H9 (cell line): Measurements from ENCODE around the gene AGGF1. TPM values are rescaled to one million over a fixed set of nuclear protein-coding genes. Genes with fewer than 3 reads are reported as not detected.

ENCODE experiments used
- DNase-seq: peaks from one replicate; pipeline ENCODE4 v3.0.0-alpha.2; 2017
- H2AFZ ChIP-seq: one replicate; pipeline ENCODE4 v1.6.1; 2013; ENCODE audit warnings: mild to moderate bottlenecking, low read length, control low read depth, moderate library complexity
- H2AK5ac ChIP-seq: 2 replicates; pipeline ENCODE4 v1.6.1; 2013; ENCODE audit warnings: low read length, control low read depth, mixed read lengths; ENCODE audit not compliant: insufficient read length
- H2BK120ac ChIP-seq: one replicate; pipeline ENCODE4 v1.6.1; 2013; ENCODE audit warnings: low read depth, mild to moderate bottlenecking, low read length, control low read depth, inconsistent platforms; ENCODE audit not compliant: poor library complexity, severe bottlenecking
- H2BK12ac ChIP-seq: 2 replicates; pipeline ENCODE4 v1.6.1; 2013; ENCODE audit warnings: low read length, control low read depth, mixed read lengths, low read depth; ENCODE audit not compliant: insufficient read length
- H2BK15ac ChIP-seq: 2 replicates; pipeline ENCODE4 v1.6.1; 2013; ENCODE audit warnings: low read depth, low read length, control low read depth
- H2BK20ac ChIP-seq: one replicate; pipeline ENCODE4 v1.6.1; 2013; ENCODE audit warnings: low read depth, mild to moderate bottlenecking, low read length, control low read depth, inconsistent platforms; ENCODE audit not compliant: poor library complexity, severe bottlenecking
- H2BK5ac ChIP-seq: 2 replicates; pipeline ENCODE4 v1.6.1; 2013; ENCODE audit warnings: low read length, control low read depth, mixed read lengths; ENCODE audit not compliant: insufficient read length
- H3K14ac ChIP-seq: 2 replicates; pipeline ENCODE4 v1.6.1; 2013; ENCODE audit warnings: low read length, control low read depth; ENCODE audit not compliant: insufficient read depth
- H3K18ac ChIP-seq: 2 replicates; pipeline ENCODE4 v1.6.1; 2013; ENCODE audit warnings: low read depth, mild to moderate bottlenecking, mixed read lengths, low read length, control low read depth; ENCODE audit not compliant: insufficient read length
- H3K23ac ChIP-seq: 2 replicates; pipeline ENCODE4 v1.6.1; 2013; ENCODE audit warnings: low read length, control low read depth, mixed read lengths, low read depth; ENCODE audit not compliant: insufficient read length
- H3K23me2 ChIP-seq: 2 replicates; pipeline ENCODE4 v1.6.1; 2013; ENCODE audit warnings: low read depth, mild to moderate bottlenecking, mixed read lengths, low read length, control low read depth; ENCODE audit not compliant: insufficient read length, poor library complexity, severe bottlenecking
- H3K27ac ChIP-seq: 2 replicates; pipeline ENCODE4 v1.5.1; 2013; ENCODE audit warnings: low read length, control low read depth, mixed read lengths, low read depth; ENCODE audit not compliant: insufficient read length
- H3K27me3 ChIP-seq: 2 replicates; pipeline ENCODE4 v1.6.1; 2013; ENCODE audit warnings: low read length, control low read depth, inconsistent platforms; ENCODE audit not compliant: insufficient read depth
- H3K4ac ChIP-seq: 2 replicates; pipeline ENCODE4 v1.6.1; 2013; ENCODE audit warnings: low read depth, mild to moderate bottlenecking, control low read depth, inconsistent platforms, low read length, moderate library complexity
- H3K4me1 ChIP-seq: 2 replicates; pipeline ENCODE4 v1.6.1; 2013; ENCODE audit warnings: low read length, control low read depth, inconsistent platforms; ENCODE audit not compliant: insufficient read depth
- H3K4me2 ChIP-seq: 2 replicates; pipeline ENCODE4 v1.6.1; 2013; ENCODE audit warnings: low read length, control low read depth, mixed read lengths; ENCODE audit not compliant: insufficient read length, insufficient read depth
- H3K56ac ChIP-seq: 2 replicates; pipeline ENCODE4 v1.6.1; 2013; ENCODE audit warnings: low read depth, mild to moderate bottlenecking, mixed read lengths, low read length, control low read depth; ENCODE audit not compliant: insufficient read length
- H3K79me1 ChIP-seq: 2 replicates; pipeline ENCODE4 v1.6.1; 2013; ENCODE audit warnings: low read depth, mild to moderate bottlenecking, moderate library complexity, low read length, control low read depth, inconsistent platforms; ENCODE audit not compliant: insufficient read depth, poor library complexity, severe bottlenecking
- H3K79me2 ChIP-seq: 2 replicates; pipeline ENCODE4 v1.6.1; 2013; ENCODE audit warnings: low read length, control low read depth, inconsistent platforms; ENCODE audit not compliant: insufficient read depth
- H3K9ac ChIP-seq: 2 replicates; pipeline ENCODE4 v1.6.1; 2013; ENCODE audit warnings: low read length, control low read depth, mixed read lengths; ENCODE audit not compliant: insufficient read length; ENCODE audit errors: extremely low read depth
- H3K9me3 ChIP-seq: one replicate; pipeline ENCODE4 v1.6.1; 2013; ENCODE audit warnings: low read depth, low read length, inconsistent platforms; ENCODE audit not compliant: control insufficient read depth
- H3T11ph ChIP-seq: one replicate; pipeline ENCODE4 v1.6.1; 2013; ENCODE audit warnings: mild to moderate bottlenecking, low read length, control low read depth, inconsistent platforms
- H4K20me1 ChIP-seq: one replicate; pipeline ENCODE4 v1.6.1; 2013; ENCODE audit not compliant: control insufficient read depth, insufficient read length, insufficient read depth
- H4K5ac ChIP-seq: 2 replicates; pipeline ENCODE4 v1.6.1; 2013; ENCODE audit warnings: low read depth, mild to moderate bottlenecking, mixed read lengths, low read length, control low read depth; ENCODE audit not compliant: insufficient read length
- H4K8ac ChIP-seq: replicated peaks from 2 replicates; pipeline ENCODE4 v1.6.1; 2013; ENCODE audit warnings: low read length, control low read depth, mixed read lengths, low read depth; ENCODE audit not compliant: insufficient read length
- H4K91ac ChIP-seq: 2 replicates; pipeline ENCODE4 v1.6.1; 2013; ENCODE audit warnings: low read depth, mild to moderate bottlenecking, moderate library complexity, mixed read lengths, low read length, control low read depth; ENCODE audit not compliant: insufficient read length
- H3K27ac Mint-ChIP-seq, 3 experiments: 2 replicates in 2 of 3; 3 replicates in 1 of 3; pipeline ENCODE4 v1.8.0; 2020 to 2021; ENCODE audit warnings: mixed read lengths in 3 of 3, mild to moderate bottlenecking in 1 of 3, moderate library complexity in 1 of 3
- H3K27me3 Mint-ChIP-seq: 2 replicates; pipeline ENCODE4 v1.8.0; 2021; ENCODE audit warnings: low read depth, mild to moderate bottlenecking, moderate library complexity, mixed read lengths
- H3K36me3 Mint-ChIP-seq, 3 experiments: 2 replicates in 2 of 3; 3 replicates in 1 of 3; pipeline ENCODE4 v1.8.0; 2020 to 2021; ENCODE audit warnings: low read depth in 3 of 3, mixed read lengths in 3 of 3; ENCODE audit not compliant: insufficient read depth in 1 of 3
- H3K4me1 Mint-ChIP-seq, 2 experiments: 2 replicates each; pipeline ENCODE4 v1.8.0; 2020; ENCODE audit warnings: mixed read lengths in 2 of 2
- H3K4me3 Mint-ChIP-seq, 2 experiments: 2 replicates in 1 of 2; 3 replicates in 1 of 2; pipeline ENCODE4 v1.8.0; 2020 to 2021; ENCODE audit warnings: mild to moderate bottlenecking in 2 of 2, mixed read lengths in 2 of 2, moderate library complexity in 1 of 2
- H3K9me3 Mint-ChIP-seq, 2 experiments: 2 replicates in 1 of 2; 3 replicates in 1 of 2; pipeline ENCODE4 v1.8.0; 2020; ENCODE audit warnings: mild to moderate bottlenecking in 2 of 2, mixed read lengths in 2 of 2, moderate library complexity in 1 of 2
- WGBS: extraction: QIAGEN DNeasy Blood & Tissue Kit; methylation state at CpG from one replicate; pipeline ENCODE4 v1.1.7; 2013; ENCODE audit warnings: missing lambda C conversion rate, low lambda C conversion rate, mixed read lengths; ENCODE audit not compliant: insufficient read length; ENCODE audit errors: extremely low coverage; 5-methylcytosine and 5-hydroxymethylcytosine counted together
- total RNA-seq: library from RNA; stranded (reverse); gene quantifications from 2 replicates; pipeline ENCODE4 v1.2.1, GENCODE V29; 2021
- TF ChIP-seq, protein P1 (sequence below): fragments of 200-600 bp; sonication (generic); conservative IDR thresholded peaks from 3 replicates; pipeline ENCODE4 v1.8.0; 2021; ENCODE audit warnings: antibody characterized with exemption, mild to moderate bottlenecking

The AGGF1 gene
- total RNA-seq, 1 experiment from 2014 or later = 13.6 TPM

DNA sequence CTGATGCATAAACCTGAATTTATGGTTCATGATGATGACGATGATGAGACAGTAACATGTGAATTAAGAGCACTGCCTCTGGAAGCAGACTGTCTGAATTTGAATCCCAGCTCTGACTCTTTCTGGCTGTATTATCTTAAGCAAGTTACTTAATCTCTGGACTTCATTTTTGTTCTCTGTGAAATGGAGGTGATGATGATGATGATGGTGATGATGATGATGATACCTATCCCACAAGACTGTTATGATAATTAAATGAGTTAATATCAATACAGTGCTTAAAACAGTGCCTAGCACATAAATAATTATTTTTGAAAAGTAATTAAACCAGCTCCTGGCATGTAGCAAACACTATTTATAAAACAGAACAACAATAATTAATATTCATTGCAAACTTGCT is 13.2 kb upstream of the AGGF1 start:
- no peaks in the 10 kb centered on the region for H3K4me1 ChIP-seq
- no peak overlapping the region for H2BK12ac ChIP-seq
- H2BK5ac ChIP-seq = no peak overlapping the region
- H2BK120ac ChIP-seq = no peak overlapping the region
- Mint-ChIP-seq H3K36me3 (no peaks in the 10 kb centered on the region), H3K27ac (no peak overlapping the region), H3K4me1 (peaks cover 2% of the 10 kb centered on the region in 2 experiments; a peak in 3 of 4 replicates), H3K27me3 (peaks cover 5% of the 10 kb centered on the region), H3K4me3 (no peak overlapping the region), H3K9me3 (no peaks in the 10 kb centered on the region)
- no peaks in the 10 kb centered on the region for H4K20me1 ChIP-seq
- H3K4me2 ChIP-seq = no peak overlapping the region
- no peak for DNase-seq
- no peak overlapping the region for H4K91ac ChIP-seq
- no peak overlapping the region for H4K8ac ChIP-seq
- no peak overlapping the region for H2AFZ ChIP-seq
- H3K18ac ChIP-seq = no peak overlapping the region
- no peak overlapping the region for H3K56ac ChIP-seq
- TF ChIP-seq, protein P1, sequence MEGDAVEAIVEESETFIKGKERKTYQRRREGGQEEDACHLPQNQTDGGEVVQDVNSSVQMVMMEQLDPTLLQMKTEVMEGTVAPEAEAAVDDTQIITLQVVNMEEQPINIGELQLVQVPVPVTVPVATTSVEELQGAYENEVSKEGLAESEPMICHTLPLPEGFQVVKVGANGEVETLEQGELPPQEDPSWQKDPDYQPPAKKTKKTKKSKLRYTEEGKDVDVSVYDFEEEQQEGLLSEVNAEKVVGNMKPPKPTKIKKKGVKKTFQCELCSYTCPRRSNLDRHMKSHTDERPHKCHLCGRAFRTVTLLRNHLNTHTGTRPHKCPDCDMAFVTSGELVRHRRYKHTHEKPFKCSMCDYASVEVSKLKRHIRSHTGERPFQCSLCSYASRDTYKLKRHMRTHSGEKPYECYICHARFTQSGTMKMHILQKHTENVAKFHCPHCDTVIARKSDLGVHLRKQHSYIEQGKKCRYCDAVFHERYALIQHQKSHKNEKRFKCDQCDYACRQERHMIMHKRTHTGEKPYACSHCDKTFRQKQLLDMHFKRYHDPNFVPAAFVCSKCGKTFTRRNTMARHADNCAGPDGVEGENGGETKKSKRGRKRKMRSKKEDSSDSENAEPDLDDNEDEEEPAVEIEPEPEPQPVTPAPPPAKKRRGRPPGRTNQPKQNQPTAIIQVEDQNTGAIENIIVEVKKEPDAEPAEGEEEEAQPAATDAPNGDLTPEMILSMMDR = no peak
- no peak overlapping the region for H3K23ac ChIP-seq
- no peak overlapping the region for H2AK5ac ChIP-seq
- no peaks in the 10 kb centered on the region for H3K27me3 ChIP-seq
- no peak overlapping the region for H3K9ac ChIP-seq
- no peak overlapping the region for H2BK20ac ChIP-seq
- no peak overlapping the region for H3T11ph ChIP-seq
- H3K79me2 ChIP-seq = no peaks in the 10 kb centered on the region
- H4K5ac ChIP-seq = no peak overlapping the region
- H3K23me2 ChIP-seq = no peaks in the 10 kb centered on the region
- no peaks in the 10 kb centered on the region for H3K9me3 ChIP-seq
- H3K27ac ChIP-seq = no peak overlapping the region
- H3K79me1 ChIP-seq = no peaks in the 10 kb centered on the region
- H3K14ac ChIP-seq = no peak overlapping the region
- H2BK15ac ChIP-seq = no peak overlapping the region
- no CpG with 5 or more reads among the region's 1 CpG for WGBS
- no peak overlapping the region for H3K4ac ChIP-seq
